DND-41 (cell line): ENCODE results near the gene EPB41L5.

ENCODE experiments used
- CTCF ChIP-seq: IDR thresholded peaks from 2 replicates; pipeline ENCODE4 v1.5.1; 2012; ENCODE audit warnings: borderline replicate concordance, low read length, moderate library complexity, mild to moderate bottlenecking; ENCODE audit not compliant: poor library complexity, severe bottlenecking; ENCODE audit errors: extremely low read depth
- EZH2 ChIP-seq: IDR thresholded peaks from 3 replicates; pipeline ENCODE4 v1.6.1; 2012; ENCODE audit warnings: borderline replicate concordance, low read depth, mild to moderate bottlenecking, moderate library complexity, low read length, inconsistent platforms; ENCODE audit not compliant: severe bottlenecking

GRCh38 chr2:120123090-120123489, 110.2 kb downstream of the EPB41L5 start:
- TF ChIP-seq CTCF: no peak
- no peak for TF ChIP-seq EZH2
